GM10847 (cell line): Measurements from ENCODE around the gene LASP1NB.

Source experiments
- POLR2A ChIP-seq: IDR thresholded peaks from 2 replicates; pipeline ENCODE4 v1.6.1; 2011; ENCODE audit not compliant: insufficient read length; ENCODE audit errors: extremely low read depth

The LASP1NB gene

GRCh38 chr17:38925263-38925995 lies at the start of gene LASP1NB:
TSS of gene LASP1NB (plus strand) at chr17:38925614.
- no peak for TF ChIP-seq POLR2A

- no peak for TF ChIP-seq POLR2A
Observed at GRCh38 chr17:38877130-38877851, 48.1 kb upstream of the LASP1NB start.

GRCh38 chr17:38879878-38880665 lies 45.3 kb upstream of the LASP1NB start:
- no peak for TF ChIP-seq POLR2A

GRCh38 chr17:38881600-38882191 lies 43.7 kb upstream of the LASP1NB start:
- no peak for TF ChIP-seq POLR2A

- no peak for TF ChIP-seq POLR2A
Observed at GRCh38 chr17:38882870-38883269, 42.5 kb upstream of the LASP1NB start.

GRCh38 chr17:38883592-38884526 lies 41.6 kb upstream of the LASP1NB start:
- no peak for TF ChIP-seq POLR2A

GRCh38 chr17:38885044-38885727 lies 40.2 kb upstream of the LASP1NB start:
- TF ChIP-seq POLR2A = no peak

- TF ChIP-seq POLR2A = no peak
Observed at GRCh38 chr17:38885728-38886642, 39.4 kb upstream of the LASP1NB start.

- TF ChIP-seq POLR2A = no peak
Observed at GRCh38 chr17:38886643-38887010, 38.8 kb upstream of the LASP1NB start.

- no peak for TF ChIP-seq POLR2A
Observed at GRCh38 chr17:38888842-38889241, 36.6 kb upstream of the LASP1NB start.

- no peak for TF ChIP-seq POLR2A
Observed at GRCh38 chr17:38889745-38890409, 35.5 kb upstream of the LASP1NB start.

GRCh38 chr17:38890410-38890746 lies 35.0 kb upstream of the LASP1NB start:
- TF ChIP-seq POLR2A = no peak
